GM23338 (cell line): Measurements from ENCODE around the gene COL4A1. TPM values are rescaled to one million over a fixed set of nuclear protein-coding genes. Genes with fewer than 3 reads are reported as not detected.

Source experiments
- ATAC-seq: fragments of 200-7000 bp; cut with Tn5 transposase; 3 replicates; pipeline ENCODE4 v1.9.1; 2020
- DNase-seq: peaks from one replicate; pipeline ENCODE4 v3.0.0-alpha.2; 2015; ENCODE audit warnings: low spot score
- H2AFZ ChIP-seq: fragments of 200-600 bp; sonication (generic); 2 replicates; pipeline ENCODE4 v1.8.0; 2016; ENCODE audit warnings: antibody characterized with exemption, mild to moderate bottlenecking, moderate library complexity
- H3F3A ChIP-seq: fragments of 200-600 bp; sonication (generic); replicated peaks from 2 replicates; pipeline ENCODE4 v1.8.0; 2017; ENCODE audit warnings: antibody characterized with exemption, mixed run types, low read depth
- H3K27ac ChIP-seq: fragments of 200-600 bp; sonication (generic); 2 replicates; pipeline ENCODE4 v1.6.1; 2016; ENCODE audit warnings: low read depth
- H3K27me3 ChIP-seq: fragments of 200-600 bp; sonication (generic); 2 replicates; pipeline ENCODE4 v1.8.0; 2016; ENCODE audit warnings: mild to moderate bottlenecking, mixed run types, moderate library complexity; ENCODE audit not compliant: insufficient read depth
- H3K36me3 ChIP-seq: fragments of 200-600 bp; sonication (generic); 2 replicates; pipeline ENCODE4 v1.8.0; 2016; ENCODE audit warnings: mild to moderate bottlenecking; ENCODE audit not compliant: insufficient read depth
- H3K4me1 ChIP-seq: fragments of 200-600 bp; sonication (generic); 2 replicates; pipeline ENCODE4 v1.8.0; 2016; ENCODE audit warnings: mild to moderate bottlenecking, moderate library complexity; ENCODE audit not compliant: insufficient read depth
- H3K4me2 ChIP-seq: fragments of 200-600 bp; sonication (generic); 2 replicates; pipeline ENCODE4 v1.7.1; 2017; ENCODE audit warnings: mixed run types
- H3K4me3 ChIP-seq: fragments of 200-600 bp; sonication (generic); 2 replicates; pipeline ENCODE4 v1.6.1; 2016; ENCODE audit warnings: mixed run types
- H3K79me2 ChIP-seq: fragments of 200-600 bp; sonication (generic); replicated peaks from 2 replicates; pipeline ENCODE4 v1.8.0; 2017; ENCODE audit warnings: mild to moderate bottlenecking; ENCODE audit not compliant: insufficient read depth
- H3K9me2 ChIP-seq: fragments of 200-600 bp; sonication (generic); 2 replicates; pipeline ENCODE4 v1.8.0; 2017; ENCODE audit not compliant: insufficient read depth
- H4K20me1 ChIP-seq: fragments of 200-600 bp; sonication (generic); replicated peaks from 2 replicates; pipeline ENCODE4 v1.8.0; 2017; ENCODE audit warnings: mild to moderate bottlenecking; ENCODE audit not compliant: insufficient read depth
- H3K27ac Mint-ChIP-seq: 2 replicates; pipeline ENCODE4 v1.8.0; 2020; ENCODE audit warnings: inconsistent platforms, mild to moderate bottlenecking, moderate library complexity, mixed read lengths
- H3K27me3 Mint-ChIP-seq: 3 replicates; pipeline ENCODE4 v1.8.0; 2022; ENCODE audit warnings: low read depth, mild to moderate bottlenecking, moderate library complexity, mixed read lengths, inconsistent platforms; ENCODE audit not compliant: insufficient read depth, poor library complexity
- H3K36me3 Mint-ChIP-seq: 3 replicates; pipeline ENCODE4 v1.8.0; 2021; ENCODE audit warnings: low read depth, mild to moderate bottlenecking, inconsistent platforms, moderate library complexity, mixed read lengths
- H3K4me1 Mint-ChIP-seq: 3 replicates; pipeline ENCODE4 v1.8.0; 2020; ENCODE audit warnings: mild to moderate bottlenecking, inconsistent platforms, mixed read lengths
- H3K4me3 Mint-ChIP-seq: 3 replicates; pipeline ENCODE4 v1.8.0; 2021; ENCODE audit warnings: moderate library complexity, mild to moderate bottlenecking, inconsistent platforms, mixed read lengths
- H3K9me3 Mint-ChIP-seq: 3 replicates; pipeline ENCODE4 v1.8.0; 2020; ENCODE audit warnings: moderate library complexity, mild to moderate bottlenecking, inconsistent platforms, mixed read lengths
- EZH2 ChIP-seq: fragments of 200-600 bp; sonication (generic); IDR thresholded peaks from one replicate; pipeline ENCODE4 v1.8.0; 2017; ENCODE audit warnings: antibody characterized with exemption, mild to moderate bottlenecking, low read depth; ENCODE audit not compliant: unreplicated experiment
- EZH2phosphoT487 ChIP-seq: fragments of 200-600 bp; sonication (generic); IDR thresholded peaks from one replicate; pipeline ENCODE4 v1.8.1; 2018; ENCODE audit warnings: antibody characterized with exemption; ENCODE audit not compliant: unreplicated experiment
- JUNB ChIP-seq: IDR thresholded peaks from one replicate; pipeline ENCODE4 v1.6.1; 2016; ENCODE audit warnings: antibody characterized with exemption; ENCODE audit not compliant: unreplicated experiment
- NANOG ChIP-seq: IDR thresholded peaks from 2 replicates; pipeline ENCODE4 v1.6.1; 2016; ENCODE audit warnings: antibody characterized with exemption, borderline replicate concordance
- POLR2AphosphoS5 ChIP-seq: IDR thresholded peaks from 2 replicates; pipeline ENCODE4 v1.6.1; 2016; ENCODE audit warnings: antibody characterized with exemption, low read depth
- STAT1 ChIP-seq: IDR thresholded peaks from one replicate; pipeline ENCODE4 v1.6.1; 2016; ENCODE audit warnings: antibody characterized with exemption; ENCODE audit not compliant: unreplicated experiment
- ZNF114 ChIP-seq: fragments of 250-450 bp; sonication (Bioruptor Pico); IDR thresholded peaks from 2 replicates; pipeline ENCODE4 v1.5.0; 2020; ENCODE audit warnings: mild to moderate bottlenecking, moderate library complexity
- ZNF331 ChIP-seq: fragments of 250-450 bp; sonication (Bioruptor Pico); IDR thresholded peaks from 2 replicates; pipeline ENCODE4 v1.5.0; 2020; ENCODE audit warnings: low read depth, mild to moderate bottlenecking, moderate library complexity
- polyA plus RNA-seq: library from polyadenylated mRNA; unstranded; fragments of >200 nt; fragmentation: Nextera tagmentation; extraction: Ambion mirVana; gene quantifications from 2 replicates; pipeline ENCODE4 v1.2.1, GENCODE V29; 2016
- total RNA-seq: library from RNA; depleted of rRNA; stranded (reverse); fragments of >200 nt; shearing (Covaris generic); gene quantifications from 2 replicates; pipeline ENCODE4 v1.2.3, GENCODE V29; 2014
- TF ChIP-seq, protein P1 (sequence below): IDR thresholded peaks from one replicate; pipeline ENCODE4 v1.6.1; 2018; ENCODE audit warnings: antibody characterized with exemption; ENCODE audit not compliant: unreplicated experiment
- TF ChIP-seq, protein P2 (sequence below): IDR thresholded peaks from 2 replicates; pipeline ENCODE4 v1.6.1; 2016; ENCODE audit warnings: antibody characterized with exemption
- TF ChIP-seq, protein P3 (sequence below), 2 experiments: fragments of 200-600 bp in 1 of 2; sonication (generic) in 1 of 2; conservative IDR thresholded peaks; 2 replicates each; pipeline versions ENCODE4 v1.5.1 to v1.6.1; 2016 to 2017; ENCODE audit warnings: antibody characterized with exemption in 2 of 2, low read depth in 2 of 2, mild to moderate bottlenecking in 2 of 2, moderate library complexity in 1 of 2

The COL4A1 gene
- total and polyA plus RNA-seq, 2 experiments from 2014 or later: 39.1 to 110 TPM

DNA sequence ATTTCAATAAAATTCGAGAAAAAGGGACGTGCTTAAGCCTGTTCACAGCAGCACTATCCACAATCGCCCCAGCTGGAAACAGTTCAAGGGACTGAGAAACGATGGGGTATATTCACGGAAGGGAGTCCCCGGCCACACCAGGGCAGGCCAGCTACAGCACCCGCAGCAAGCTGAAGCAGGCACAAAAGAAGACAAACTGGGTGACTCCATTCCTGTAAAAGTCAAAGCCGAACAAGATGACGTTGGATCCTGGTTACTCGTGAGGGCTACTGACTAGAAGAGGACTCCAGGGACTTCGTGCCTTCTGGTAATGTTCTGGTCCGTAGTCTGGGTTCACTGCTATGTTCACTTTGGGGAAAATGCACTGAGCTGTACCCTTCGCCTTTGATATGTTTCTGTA is 57.6 kb downstream of the COL4A1 start (continued):
- TF ChIP-seq, protein P1, sequence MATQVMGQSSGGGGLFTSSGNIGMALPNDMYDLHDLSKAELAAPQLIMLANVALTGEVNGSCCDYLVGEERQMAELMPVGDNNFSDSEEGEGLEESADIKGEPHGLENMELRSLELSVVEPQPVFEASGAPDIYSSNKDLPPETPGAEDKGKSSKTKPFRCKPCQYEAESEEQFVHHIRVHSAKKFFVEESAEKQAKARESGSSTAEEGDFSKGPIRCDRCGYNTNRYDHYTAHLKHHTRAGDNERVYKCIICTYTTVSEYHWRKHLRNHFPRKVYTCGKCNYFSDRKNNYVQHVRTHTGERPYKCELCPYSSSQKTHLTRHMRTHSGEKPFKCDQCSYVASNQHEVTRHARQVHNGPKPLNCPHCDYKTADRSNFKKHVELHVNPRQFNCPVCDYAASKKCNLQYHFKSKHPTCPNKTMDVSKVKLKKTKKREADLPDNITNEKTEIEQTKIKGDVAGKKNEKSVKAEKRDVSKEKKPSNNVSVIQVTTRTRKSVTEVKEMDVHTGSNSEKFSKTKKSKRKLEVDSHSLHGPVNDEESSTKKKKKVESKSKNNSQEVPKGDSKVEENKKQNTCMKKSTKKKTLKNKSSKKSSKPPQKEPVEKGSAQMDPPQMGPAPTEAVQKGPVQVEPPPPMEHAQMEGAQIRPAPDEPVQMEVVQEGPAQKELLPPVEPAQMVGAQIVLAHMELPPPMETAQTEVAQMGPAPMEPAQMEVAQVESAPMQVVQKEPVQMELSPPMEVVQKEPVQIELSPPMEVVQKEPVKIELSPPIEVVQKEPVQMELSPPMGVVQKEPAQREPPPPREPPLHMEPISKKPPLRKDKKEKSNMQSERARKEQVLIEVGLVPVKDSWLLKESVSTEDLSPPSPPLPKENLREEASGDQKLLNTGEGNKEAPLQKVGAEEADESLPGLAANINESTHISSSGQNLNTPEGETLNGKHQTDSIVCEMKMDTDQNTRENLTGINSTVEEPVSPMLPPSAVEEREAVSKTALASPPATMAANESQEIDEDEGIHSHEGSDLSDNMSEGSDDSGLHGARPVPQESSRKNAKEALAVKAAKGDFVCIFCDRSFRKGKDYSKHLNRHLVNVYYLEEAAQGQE: no peak
- TF ChIP-seq EZH2phosphoT487 (no peak), NANOG (no peak)

DNA sequence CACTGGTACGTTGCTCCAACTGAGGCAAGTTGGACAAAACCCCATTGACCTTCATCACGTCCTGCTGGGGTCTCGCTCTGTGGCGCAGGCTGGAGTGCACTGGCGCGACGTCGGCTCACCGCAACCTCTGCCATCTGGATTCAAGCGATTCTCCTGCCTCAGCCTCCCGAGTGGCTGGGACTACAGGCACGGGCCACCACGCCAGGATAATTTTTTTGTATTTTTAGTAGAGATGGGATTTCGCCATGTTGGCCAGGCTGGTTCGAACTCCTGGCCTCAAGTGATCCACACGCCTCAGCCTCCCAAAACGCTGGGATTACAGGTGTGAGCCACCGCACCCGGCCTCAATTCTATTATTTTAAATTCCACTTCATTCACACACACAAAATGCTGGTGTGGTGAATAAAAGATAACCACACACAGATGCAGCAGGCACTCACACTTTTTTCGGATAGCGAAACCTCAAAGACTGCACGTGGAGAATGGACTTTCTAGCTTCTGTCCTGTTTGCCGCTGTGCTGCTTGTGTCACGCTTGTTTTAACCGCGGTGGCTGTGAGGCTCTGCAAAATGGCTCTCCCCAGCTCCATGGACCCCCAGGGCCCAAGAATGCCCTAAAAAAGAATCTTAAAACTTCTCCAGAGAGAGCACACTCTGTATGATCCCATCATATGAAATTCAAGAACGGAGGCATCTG is 58.4 kb downstream of the COL4A1 start:
- Histone ChIP-seq H3F3A (0 out of 2 replicates have a peak, but pooled peaks cover 2% of the 10 kb centered on the region), H3K27ac (peak overlapping the region; percentile 78; the same call in 1 of the 2 replicates), H3K4me2 (no peak overlapping the region), H3K27me3 (no peaks in the 10 kb centered on the region), H3K79me2 (no peaks in the 10 kb centered on the region; the same call in 1 of the 2 replicates), H2AFZ (no peak overlapping the region), H4K20me1 (no peaks in the 10 kb centered on the region; the same call in 1 of the 2 replicates), H3K4me1 (peaks cover 16% of the 10 kb centered on the region), H3K4me3 (no peak overlapping the region), H3K9me2 (no peaks in the 10 kb centered on the region), H3K36me3 (no peaks in the 10 kb centered on the region)
- no peak for DNase-seq
- H3K36me3 Mint-ChIP-seq: no peaks in the 10 kb centered on the region; the same call in 2 of the 3 replicates
- peak overlapping the region; percentile 32; the same call in 1 of the 2 replicates for H3K27ac Mint-ChIP-seq
- H3K4me3 Mint-ChIP-seq: no peak overlapping the region
- no peak for ATAC-seq
- peaks cover 27% of the 10 kb centered on the region for H3K4me1 Mint-ChIP-seq
- peaks cover 3% of the 10 kb centered on the region for H3K27me3 Mint-ChIP-seq
- H3K9me3 Mint-ChIP-seq: no peaks in the 10 kb centered on the region
- TF ChIP-seq ZNF114 (CRISPR knock-in tag) (no peak), EZH2 (no peak), POLR2AphosphoS5 (no peak), ZNF331 (no peak), EZH2phosphoT487 (no peak), NANOG (no peak), STAT1 (no peak), JUNB (no peak)
- TF ChIP-seq, protein P2, sequence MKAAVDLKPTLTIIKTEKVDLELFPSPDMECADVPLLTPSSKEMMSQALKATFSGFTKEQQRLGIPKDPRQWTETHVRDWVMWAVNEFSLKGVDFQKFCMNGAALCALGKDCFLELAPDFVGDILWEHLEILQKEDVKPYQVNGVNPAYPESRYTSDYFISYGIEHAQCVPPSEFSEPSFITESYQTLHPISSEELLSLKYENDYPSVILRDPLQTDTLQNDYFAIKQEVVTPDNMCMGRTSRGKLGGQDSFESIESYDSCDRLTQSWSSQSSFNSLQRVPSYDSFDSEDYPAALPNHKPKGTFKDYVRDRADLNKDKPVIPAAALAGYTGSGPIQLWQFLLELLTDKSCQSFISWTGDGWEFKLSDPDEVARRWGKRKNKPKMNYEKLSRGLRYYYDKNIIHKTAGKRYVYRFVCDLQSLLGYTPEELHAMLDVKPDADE: no peak
- TF ChIP-seq, protein P3, sequence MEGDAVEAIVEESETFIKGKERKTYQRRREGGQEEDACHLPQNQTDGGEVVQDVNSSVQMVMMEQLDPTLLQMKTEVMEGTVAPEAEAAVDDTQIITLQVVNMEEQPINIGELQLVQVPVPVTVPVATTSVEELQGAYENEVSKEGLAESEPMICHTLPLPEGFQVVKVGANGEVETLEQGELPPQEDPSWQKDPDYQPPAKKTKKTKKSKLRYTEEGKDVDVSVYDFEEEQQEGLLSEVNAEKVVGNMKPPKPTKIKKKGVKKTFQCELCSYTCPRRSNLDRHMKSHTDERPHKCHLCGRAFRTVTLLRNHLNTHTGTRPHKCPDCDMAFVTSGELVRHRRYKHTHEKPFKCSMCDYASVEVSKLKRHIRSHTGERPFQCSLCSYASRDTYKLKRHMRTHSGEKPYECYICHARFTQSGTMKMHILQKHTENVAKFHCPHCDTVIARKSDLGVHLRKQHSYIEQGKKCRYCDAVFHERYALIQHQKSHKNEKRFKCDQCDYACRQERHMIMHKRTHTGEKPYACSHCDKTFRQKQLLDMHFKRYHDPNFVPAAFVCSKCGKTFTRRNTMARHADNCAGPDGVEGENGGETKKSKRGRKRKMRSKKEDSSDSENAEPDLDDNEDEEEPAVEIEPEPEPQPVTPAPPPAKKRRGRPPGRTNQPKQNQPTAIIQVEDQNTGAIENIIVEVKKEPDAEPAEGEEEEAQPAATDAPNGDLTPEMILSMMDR (conservative IDR thresholded peaks at IDR 0.05; ENCODE audit: low read depth in 2 of 2): no peak
- TF ChIP-seq, protein P1: no peak
